Neuronal stem cell (in vitro differentiated cells): ENCODE data around the gene ANKRD36B. TPM values are rescaled to one million over a fixed set of nuclear protein-coding genes. Genes with fewer than 3 reads are reported as not detected.
"Not testable (repeated sequence)": the region's sequence is repeated elsewhere in the genome, so short reads cannot be mapped to it uniquely, and the experiment has no call there.

Experiments used
- DNase-seq: peaks from one replicate; pipeline ENCODE4 v3.0.0-alpha.2; 2013; ENCODE audit warnings: low spot score
- H2AFZ ChIP-seq: one replicate; pipeline ENCODE4 v1.6.1; 2013; ENCODE audit warnings: mild to moderate bottlenecking, low read length, inconsistent platforms
- H2AK5ac ChIP-seq: 2 replicates; pipeline ENCODE4 v1.6.1; 2013; ENCODE audit warnings: low read depth, mild to moderate bottlenecking, inconsistent platforms, low read length, moderate library complexity, mixed read lengths
- H2BK120ac ChIP-seq: 2 replicates; pipeline ENCODE4 v1.6.1; 2013; ENCODE audit warnings: low read depth, mild to moderate bottlenecking, inconsistent platforms, low read length, moderate library complexity, mixed read lengths
- H2BK12ac ChIP-seq: one replicate; pipeline ENCODE4 v1.6.1; 2013; ENCODE audit warnings: low read length, inconsistent platforms
- H2BK15ac ChIP-seq: 2 replicates; pipeline ENCODE4 v1.6.1; 2013; ENCODE audit warnings: mild to moderate bottlenecking, low read length, inconsistent platforms, mixed read lengths
- H2BK5ac ChIP-seq: one replicate; pipeline ENCODE4 v1.6.1; 2013; ENCODE audit warnings: inconsistent platforms, mild to moderate bottlenecking, low read length, moderate library complexity
- H3K14ac ChIP-seq: one replicate; pipeline ENCODE4 v1.6.1; 2013; ENCODE audit warnings: low read length, inconsistent platforms
- H3K18ac ChIP-seq: 2 replicates; pipeline ENCODE4 v1.6.1; 2013; ENCODE audit warnings: low read length, inconsistent platforms
- H3K23ac ChIP-seq: 2 replicates; pipeline ENCODE4 v1.6.1; 2013; ENCODE audit warnings: low read depth, mild to moderate bottlenecking, mixed read lengths, low read length, inconsistent platforms; ENCODE audit not compliant: poor library complexity
- H3K27ac ChIP-seq: replicated peaks from 3 replicates; pipeline ENCODE4 v1.5.1; 2013; ENCODE audit warnings: low read length, inconsistent platforms
- H3K27me3 ChIP-seq, 3 experiments: 2 replicates each; pipeline ENCODE4 v1.6.1; 2013; ENCODE audit warnings: low read length in 3 of 3, mild to moderate bottlenecking in 2 of 3, inconsistent platforms in 1 of 3, low read depth in 1 of 3, mixed read lengths in 1 of 3, moderate library complexity in 1 of 3; ENCODE audit not compliant: control insufficient read depth in 3 of 3, insufficient read depth in 3 of 3
- H3K36me3 ChIP-seq, 2 donors: replicated peaks in 1 of 2; 2 replicates each; pipeline ENCODE4 v1.6.1; 2013; ENCODE audit warnings: low read length in 2 of 2; ENCODE audit not compliant: control insufficient read depth in 2 of 2, insufficient read depth in 2 of 2
- H3K4ac ChIP-seq: 2 replicates; pipeline ENCODE4 v1.6.1; 2013; ENCODE audit warnings: inconsistent platforms, mild to moderate bottlenecking, low read length, moderate library complexity
- H3K4me1 ChIP-seq, 2 donors: 1 replicate in 1 of 2; 2 replicates in 1 of 2; pipeline ENCODE4 v1.6.1; 2013; ENCODE audit warnings: low read length in 2 of 2, low read depth in 1 of 2; ENCODE audit not compliant: control insufficient read depth in 2 of 2, insufficient read depth in 1 of 2
- H3K4me2 ChIP-seq: one replicate; pipeline ENCODE4 v1.6.1; 2013; ENCODE audit warnings: mild to moderate bottlenecking, low read length, inconsistent platforms; ENCODE audit not compliant: insufficient read depth, poor library complexity, severe bottlenecking
- H3K4me3 ChIP-seq, 2 donors: 2 replicates each; pipeline ENCODE4 v1.5.1; 2013; ENCODE audit warnings: low read length in 2 of 2, mild to moderate bottlenecking in 2 of 2, inconsistent platforms in 1 of 2, moderate library complexity in 1 of 2
- H3K79me1 ChIP-seq: one replicate; pipeline ENCODE4 v1.6.1; 2013; ENCODE audit warnings: low read depth, mild to moderate bottlenecking, inconsistent platforms, low read length, moderate library complexity
- H3K9ac ChIP-seq: one replicate; pipeline ENCODE4 v1.6.1; 2013; ENCODE audit warnings: mild to moderate bottlenecking, low read depth, low read length, inconsistent platforms; ENCODE audit not compliant: poor library complexity
- H3K9me3 ChIP-seq, 2 donors: replicated peaks in 1 of 2; 2 replicates each; pipeline versions ENCODE3 to v1.6.1; 2013; ENCODE audit warnings: low read length in 2 of 2, mild to moderate bottlenecking in 2 of 2, inconsistent platforms in 1 of 2, low read depth in 1 of 2, mixed read lengths in 1 of 2, moderate library complexity in 1 of 2; ENCODE audit not compliant: control insufficient read depth in 2 of 2, insufficient read depth in 1 of 2
- H4K8ac ChIP-seq: one replicate; pipeline ENCODE4 v1.6.1; 2013; ENCODE audit warnings: low read depth, mild to moderate bottlenecking, inconsistent platforms, low read length, moderate library complexity
- H4K91ac ChIP-seq: one replicate; pipeline ENCODE4 v1.6.1; 2013; ENCODE audit warnings: low read length, low read depth, mild to moderate bottlenecking, inconsistent platforms; ENCODE audit not compliant: poor library complexity
- WGBS, 2 donors: extraction: QIAGEN DNeasy Blood & Tissue Kit; methylation state at CpG; one replicate each; pipeline ENCODE4 v1.1.7; 2013; ENCODE audit warnings: missing lambda C conversion rate in 2 of 2, mixed read lengths in 1 of 2; ENCODE audit not compliant: insufficient read length in 2 of 2, insufficient replicate concordance in 1 of 2; ENCODE audit errors: extremely low coverage in 2 of 2; 5-methylcytosine and 5-hydroxymethylcytosine counted together
- polyA plus RNA-seq, 2 experiments: library from polyadenylated mRNA; stranded (reverse); fragments of 200-250 nt; gene quantifications; one replicate each; pipeline ENCODE4 v1.2.3, GENCODE V29; 2013

Gene ANKRD36B
- 10.4 TPM for polyA plus RNA-seq (2013, experiment 1 of 2)
- 11.8 TPM for polyA plus RNA-seq (2013, experiment 2 of 2)

DNA sequence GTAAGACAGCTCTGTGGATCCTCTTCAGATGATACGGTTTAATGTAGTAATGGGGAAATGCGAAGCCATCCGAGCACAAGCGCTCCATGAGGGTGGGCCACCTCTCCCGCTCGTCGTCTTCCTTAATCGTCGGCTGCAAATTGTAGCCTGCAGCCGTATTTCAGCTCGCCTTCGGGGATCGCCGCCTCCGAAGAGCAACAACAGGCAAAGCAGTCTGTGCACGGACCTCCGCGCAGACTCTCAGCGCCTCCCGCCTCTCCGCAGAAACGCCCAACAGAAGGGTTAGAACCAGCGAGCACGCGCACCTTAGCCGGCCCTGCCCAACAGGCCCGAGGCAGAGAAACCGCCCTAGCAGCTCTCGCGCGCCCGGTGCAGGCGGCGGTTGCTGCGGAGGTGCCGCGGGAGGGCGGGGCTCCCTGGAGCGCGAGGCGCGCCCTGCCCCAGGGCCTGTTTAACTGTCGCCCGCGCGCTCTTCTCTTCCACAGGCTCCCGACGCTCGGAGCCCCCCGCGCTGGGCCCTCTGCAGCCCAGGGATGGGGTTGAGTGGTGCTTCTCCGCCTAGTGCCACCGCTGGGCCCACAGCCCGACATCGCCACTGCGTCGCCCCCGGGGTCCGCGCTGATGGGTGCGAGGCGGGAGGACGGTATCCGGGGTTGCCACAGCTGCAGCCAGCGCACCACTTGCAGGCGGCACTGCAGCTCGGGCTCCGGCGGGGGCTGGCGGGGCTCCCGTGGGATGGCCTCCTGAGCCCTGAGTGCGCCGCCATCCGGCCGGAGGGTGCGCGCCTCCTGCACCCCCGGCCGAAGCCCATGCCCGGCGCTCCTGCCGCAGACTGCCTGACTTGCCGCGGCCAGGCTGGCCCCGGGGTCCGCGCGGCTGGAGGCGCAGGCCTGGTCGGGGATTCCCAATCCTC is at the start of gene ANKRD36B:
ANKRD36B (minus strand) TSS at position 280 of the 913 bp plus-strand sequence; CDS start at position 88, 192 bp downstream.
- not testable (repeated sequence) for H2AK5ac ChIP-seq, H3K4ac ChIP-seq, H2BK120ac ChIP-seq, H3K36me3 ChIP-seq, H2BK12ac ChIP-seq, H4K91ac ChIP-seq, H3K4me1 ChIP-seq, H3K27me3 ChIP-seq, H3K79me1 ChIP-seq, H2BK15ac ChIP-seq, H3K9me3 ChIP-seq
- Histone ChIP-seq H2AFZ (peak within 1 kb of the TSS; percentile 98), H2BK5ac (peak within 1 kb of the TSS; percentile 82), H3K18ac (peak within 1 kb of the TSS; percentile 91), H3K14ac (peak within 1 kb of the TSS; percentile 56), H4K8ac (peak within 1 kb of the TSS; percentile 82), H3K9ac (peak within 1 kb of the TSS; percentile 90), H3K4me2 (peak within 1 kb of the TSS; percentile 80), H3K23ac (peak within 1 kb of the TSS; percentile 80), H3K27ac (peak within 1 kb of the TSS; percentile 69), H3K4me3 (peak within 1 kb of the TSS; percentile 68 to 85)
- peak; percentile 21 for DNase-seq
- WGBS, 2 donors: no CpG with 5 or more reads among the region's 90 CpGs

DNA sequence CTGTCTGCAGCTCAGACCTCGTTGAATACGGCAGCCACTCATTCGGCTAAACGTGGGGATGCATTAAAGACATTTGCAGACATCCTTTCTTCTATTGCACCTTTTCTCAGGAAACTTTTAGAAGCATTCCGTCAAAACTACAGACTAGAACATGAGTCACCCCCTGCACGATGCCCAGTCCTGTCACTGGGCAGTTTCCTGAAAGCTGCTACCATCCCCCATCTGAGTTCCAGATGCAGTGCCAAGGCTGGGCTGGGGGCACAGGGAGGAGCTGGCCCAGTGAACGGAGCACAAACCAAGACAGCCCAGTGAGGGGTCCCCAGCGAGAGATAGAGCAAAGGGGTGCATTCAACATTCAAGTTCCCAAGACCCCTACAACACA is 36.4 kb upstream of the ANKRD36B start:
- not testable (repeated sequence) for H3K9ac ChIP-seq, H3K9me3 ChIP-seq, H2AFZ ChIP-seq, H3K4me1 ChIP-seq, H3K18ac ChIP-seq, H3K14ac ChIP-seq, H3K4me3 ChIP-seq, H3K36me3 ChIP-seq, H3K4ac ChIP-seq, H3K79me1 ChIP-seq, H2AK5ac ChIP-seq, H2BK5ac ChIP-seq, H4K8ac ChIP-seq, H4K91ac ChIP-seq, DNase-seq, H3K27me3 ChIP-seq, H2BK12ac ChIP-seq, H3K4me2 ChIP-seq, H3K27ac ChIP-seq, H2BK15ac ChIP-seq, H3K23ac ChIP-seq, H2BK120ac ChIP-seq
- no CpG with 5 or more reads among the region's 8 CpGs for WGBS, 2 donors

DNA sequence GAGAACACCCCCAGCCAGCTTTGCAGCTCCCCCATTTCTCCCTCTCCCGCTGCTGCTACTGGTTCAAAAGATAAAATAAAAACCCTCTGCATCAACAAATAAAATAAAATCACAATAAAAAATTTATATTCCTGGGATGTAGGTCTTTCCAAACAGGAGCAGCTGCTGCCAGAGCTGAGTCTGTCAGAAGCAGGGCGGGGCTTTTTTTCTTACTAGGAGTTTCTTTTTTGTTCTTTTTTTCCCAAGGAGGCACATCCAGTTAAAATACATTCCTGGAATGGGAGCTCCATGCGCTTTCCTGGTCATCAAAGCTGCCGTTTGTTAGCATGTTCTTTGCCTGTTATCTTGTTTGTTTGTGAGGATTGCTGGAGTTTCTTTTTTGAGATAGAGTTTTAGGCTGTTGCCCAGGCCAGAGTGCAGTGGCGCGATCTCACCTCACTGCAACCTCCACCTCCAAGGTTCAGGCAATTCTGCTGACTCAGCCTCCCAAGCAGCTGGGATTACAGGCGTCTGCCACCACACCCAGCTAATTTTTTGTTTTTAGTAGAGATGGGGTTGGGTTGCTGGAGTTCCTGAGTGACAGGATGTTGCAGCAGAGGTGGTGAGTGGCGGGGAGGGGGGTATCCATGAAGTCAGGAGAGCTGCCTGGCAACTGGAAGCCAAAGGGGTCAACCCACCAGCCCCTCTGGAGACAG is 35.8 kb upstream of the ANKRD36B start:
- not testable (repeated sequence) for H3K18ac ChIP-seq, H3K36me3 ChIP-seq, H3K9me3 ChIP-seq, H3K14ac ChIP-seq, H3K4me1 ChIP-seq, H3K9ac ChIP-seq, H2BK5ac ChIP-seq, H2BK12ac ChIP-seq, H3K23ac ChIP-seq, H4K91ac ChIP-seq, H3K4me3 ChIP-seq, H3K4me2 ChIP-seq, H2AK5ac ChIP-seq, H2AFZ ChIP-seq, H2BK15ac ChIP-seq, H3K79me1 ChIP-seq, H4K8ac ChIP-seq, H2BK120ac ChIP-seq, H3K27ac ChIP-seq, H3K27me3 ChIP-seq, DNase-seq, H3K4ac ChIP-seq
- WGBS, 2 donors: no CpG with 5 or more reads among the region's 8 CpGs

DNA sequence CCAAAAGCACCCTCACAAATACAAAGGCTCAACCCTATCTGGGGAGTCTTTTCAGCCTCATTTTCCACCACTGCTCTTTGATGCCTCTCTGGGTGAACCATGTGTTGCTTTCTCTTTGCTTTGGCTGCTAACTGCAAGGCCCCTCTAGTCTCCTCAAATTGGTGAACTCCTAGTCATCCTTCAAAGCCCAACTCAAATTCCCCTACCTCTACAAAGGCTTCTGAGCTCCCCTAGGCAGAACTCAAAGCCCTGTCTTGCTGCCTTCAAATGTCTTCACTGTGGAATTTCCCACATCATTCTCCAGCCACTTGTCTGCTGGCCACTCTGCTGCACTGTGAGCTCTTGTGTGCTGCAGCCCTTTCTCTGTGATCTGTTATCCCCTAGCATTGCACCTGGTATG is 33.3 kb upstream of the ANKRD36B start:
- H2AK5ac ChIP-seq, H3K27me3 ChIP-seq, H2BK12ac ChIP-seq, H3K9me3 ChIP-seq, H3K36me3 ChIP-seq, DNase-seq, H3K4me3 ChIP-seq, H2AFZ ChIP-seq, H3K4me2 ChIP-seq, H3K18ac ChIP-seq, H3K9ac ChIP-seq, H3K4me1 ChIP-seq, H3K27ac ChIP-seq, H3K4ac ChIP-seq, H3K23ac ChIP-seq, H2BK120ac ChIP-seq, H3K79me1 ChIP-seq, H2BK5ac ChIP-seq, H4K8ac ChIP-seq, H3K14ac ChIP-seq, H2BK15ac ChIP-seq, H4K91ac ChIP-seq: not testable (repeated sequence)
